ENCODE measurements around the gene FAM50A. TPM values are rescaled to one million over a fixed set of nuclear protein-coding genes. Genes with fewer than 3 reads are reported as not detected.
"Not testable (repeated sequence)": the region's sequence is repeated elsewhere in the genome, so short reads cannot be mapped to it uniquely, and the experiment has no call there.

The FAM50A gene
- total RNA-seq, 1 donor from 2014 or later: 68.8 TPM

DNA sequence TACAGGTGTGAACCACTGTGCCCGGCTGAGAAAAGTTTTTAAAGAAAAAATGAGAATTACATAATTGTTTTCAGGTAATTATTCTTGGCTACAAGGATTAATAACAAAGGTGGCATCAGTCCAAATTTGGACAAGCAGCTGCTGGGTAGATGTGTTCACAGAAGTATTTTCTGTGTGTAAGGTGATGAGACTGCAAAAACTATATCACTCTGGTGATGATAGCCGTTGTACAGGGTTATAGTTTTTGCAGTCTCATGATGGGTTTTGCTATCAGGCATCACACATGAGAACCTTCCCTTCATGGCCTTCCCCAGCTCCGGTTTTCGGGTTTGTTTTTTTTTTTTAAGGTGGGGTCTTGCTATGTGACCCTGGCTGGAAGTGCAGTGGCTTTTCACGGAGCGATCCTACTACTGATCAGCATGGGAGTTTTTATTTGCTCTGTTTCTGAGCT is 51.6 kb downstream of the FAM50A start:
- no peak overlapping the region for H3K4me3 Mint-ChIP-seq
- TF ChIP-seq, protein P1, sequence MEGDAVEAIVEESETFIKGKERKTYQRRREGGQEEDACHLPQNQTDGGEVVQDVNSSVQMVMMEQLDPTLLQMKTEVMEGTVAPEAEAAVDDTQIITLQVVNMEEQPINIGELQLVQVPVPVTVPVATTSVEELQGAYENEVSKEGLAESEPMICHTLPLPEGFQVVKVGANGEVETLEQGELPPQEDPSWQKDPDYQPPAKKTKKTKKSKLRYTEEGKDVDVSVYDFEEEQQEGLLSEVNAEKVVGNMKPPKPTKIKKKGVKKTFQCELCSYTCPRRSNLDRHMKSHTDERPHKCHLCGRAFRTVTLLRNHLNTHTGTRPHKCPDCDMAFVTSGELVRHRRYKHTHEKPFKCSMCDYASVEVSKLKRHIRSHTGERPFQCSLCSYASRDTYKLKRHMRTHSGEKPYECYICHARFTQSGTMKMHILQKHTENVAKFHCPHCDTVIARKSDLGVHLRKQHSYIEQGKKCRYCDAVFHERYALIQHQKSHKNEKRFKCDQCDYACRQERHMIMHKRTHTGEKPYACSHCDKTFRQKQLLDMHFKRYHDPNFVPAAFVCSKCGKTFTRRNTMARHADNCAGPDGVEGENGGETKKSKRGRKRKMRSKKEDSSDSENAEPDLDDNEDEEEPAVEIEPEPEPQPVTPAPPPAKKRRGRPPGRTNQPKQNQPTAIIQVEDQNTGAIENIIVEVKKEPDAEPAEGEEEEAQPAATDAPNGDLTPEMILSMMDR (conservative IDR thresholded peaks at IDR 0.05): no peak
- no peak for DNase-seq (ENCODE audit: low read depth, low spot score)
- no peaks in the 10 kb centered on the region for H3K27me3 Mint-ChIP-seq (ENCODE audit: low read depth)
- H3K4me1 Mint-ChIP-seq: peaks cover 5% of the 10 kb centered on the region
- H3K9me3 Mint-ChIP-seq: no peaks in the 10 kb centered on the region
- H3K36me3 Mint-ChIP-seq (ENCODE audit: low read depth): no peaks in the 10 kb centered on the region
- no peak overlapping the region for H3K27ac Mint-ChIP-seq (ENCODE audit: unreplicated experiment)

DNA sequence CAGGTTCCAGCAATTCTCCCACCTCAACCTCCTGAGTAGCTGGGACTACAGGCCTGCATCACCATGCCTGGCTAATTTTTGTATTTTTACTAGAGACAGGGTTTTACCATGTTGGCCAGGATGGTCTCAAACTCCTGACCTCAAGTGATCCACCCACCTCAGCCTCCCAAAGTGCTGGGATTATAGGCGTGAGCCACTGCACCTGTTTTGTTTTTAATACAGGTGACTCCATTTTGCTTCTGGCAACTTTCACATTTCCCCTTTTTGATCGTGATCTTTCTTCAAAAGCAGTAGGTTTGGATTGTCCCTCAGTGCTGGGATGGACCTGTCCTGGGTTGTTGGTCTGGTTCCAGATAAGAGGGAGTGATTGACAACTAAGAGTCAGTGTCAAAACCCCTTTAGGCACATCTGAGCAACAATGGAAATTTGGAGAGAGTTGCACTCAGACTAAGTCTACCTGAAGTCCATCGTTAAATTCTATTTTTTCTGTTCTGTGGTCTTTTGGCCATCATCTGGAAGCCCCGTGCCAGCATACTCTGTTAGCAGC is 52.7 kb downstream of the FAM50A start:
- not testable (repeated sequence) for H3K36me3 Mint-ChIP-seq (ENCODE audit: low read depth); H3K27me3 Mint-ChIP-seq (ENCODE audit: low read depth); H3K27ac Mint-ChIP-seq (ENCODE audit: unreplicated experiment); DNase-seq (ENCODE audit: low read depth, low spot score); H3K4me1 Mint-ChIP-seq; H3K9me3 Mint-ChIP-seq; H3K4me3 Mint-ChIP-seq

Small RNA genes within 50 kb of the gene (microRNA-seq; reads per million reads assigned to microRNA genes)
- 11.8 reads per million, percentile 23 among the genes with 10 or more reads in this experiment for gene MIR6858

Other genes starting within 250 kb of the FAM50A start
- not detected in 2 replicates for gene OPN1MW2, start 224.4 kb upstream of the FAM50A start, total RNA-seq
- not detected in 2 replicates for gene OPN1MW3, start 186.6 kb upstream of the FAM50A start, total RNA-seq
- gene TEX28, start 149.0 kb upstream of the FAM50A start, total RNA-seq: not detected in 2 replicates
- 0.91 and 1.1 TPM in 2 replicates for gene TKTL1, start 148.3 kb upstream of the FAM50A start, total RNA-seq
- 786 and 809 TPM in 2 replicates for gene FLNA, start 69.5 kb upstream of the FAM50A start, total RNA-seq
- gene EMD, start 64.8 kb upstream of the FAM50A start, total RNA-seq: 54.3 and 56.8 TPM in 2 replicates
- 2,853 and 2,857 TPM in 2 replicates for gene RPL10, start 45.8 kb upstream of the FAM50A start, total RNA-seq
- 9.3 and 11.5 TPM in 2 replicates for gene DNASE1L1, start 34.9 kb upstream of the FAM50A start, total RNA-seq
- gene TAFAZZIN, start 32.6 kb upstream of the FAM50A start, total RNA-seq: 45.7 and 47.1 TPM in 2 replicates
- 78.2 and 79.8 TPM in 2 replicates for gene ATP6AP1, start 15.5 kb upstream of the FAM50A start, total RNA-seq
- 206 and 210 TPM in 2 replicates for gene GDI1, start 7.0 kb upstream of the FAM50A start, total RNA-seq
- gene PLXNA3, start 14.1 kb downstream of the FAM50A start, total RNA-seq: 74.1 and 75.1 TPM in 2 replicates
- 20.7 and 22.6 TPM in 2 replicates for gene LAGE3, start 35.1 kb downstream of the FAM50A start, total RNA-seq
- 39.2 and 39.5 TPM in 2 replicates for gene UBL4A, start 42.5 kb downstream of the FAM50A start, total RNA-seq
- gene SLC10A3, start 46.5 kb downstream of the FAM50A start, total RNA-seq: 7.8 TPM in 2 replicates
- gene FAM3A, start 72.1 kb downstream of the FAM50A start, total RNA-seq: 25.8 and 29.9 TPM in 2 replicates
- gene G6PD, start 102.7 kb downstream of the FAM50A start, total RNA-seq: 84.4 and 93.9 TPM in 2 replicates
- 20.3 and 21.3 TPM in 2 replicates for gene IKBKG, start 103.5 kb downstream of the FAM50A start, total RNA-seq
- gene CTAG1A, start 141.0 kb downstream of the FAM50A start, total RNA-seq: not detected in 2 replicates
- not detected in 2 replicates for gene CTAG1B, start 175.1 kb downstream of the FAM50A start, total RNA-seq
- gene CTAG2, start 209.4 kb downstream of the FAM50A start, total RNA-seq: not detected in 2 replicates